Medulla oblongata (tissue), 1 donor: Measurements from ENCODE around the gene MYL5.
A peak's percentile ranks its signal among the peaks of the same experiment; 100 is the strongest.
"Not testable (repeated sequence)": the region's sequence is repeated elsewhere in the genome, so short reads cannot be mapped to it uniquely, and the experiment has no call there.

Experiments
- DNase-seq: peaks from one replicate; pipeline ENCODE4 v3.0.0-alpha.2; 2015; ENCODE audit errors: extremely low spot score

Gene MYL5

GRCh38 chr4:674172-675035 is at the start of gene MYL5, which contains the start of gene ATP5ME:
Gene MYL5, plus strand, starts transcription at chr4:674542. Its CDS starts 3,485 bp downstream, at chr4:678027.
Gene ATP5ME, minus strand, starts transcription at chr4:674276. Its CDS starts 29 bp downstream, at chr4:674247.
- DNase-seq: peak; percentile 98

GRCh38 chr4:624705-625590 is 49.4 kb upstream of the MYL5 start, which contains the start of gene PDE6B:
Gene PDE6B, plus strand, starts transcription at chr4:625573. Its CDS starts 54 bp downstream, at chr4:625627.
- no peak for DNase-seq

- no peak for DNase-seq
Measured at GRCh38 chr4:625631-626161, 48.6 kb upstream of the MYL5 start.

DNA sequence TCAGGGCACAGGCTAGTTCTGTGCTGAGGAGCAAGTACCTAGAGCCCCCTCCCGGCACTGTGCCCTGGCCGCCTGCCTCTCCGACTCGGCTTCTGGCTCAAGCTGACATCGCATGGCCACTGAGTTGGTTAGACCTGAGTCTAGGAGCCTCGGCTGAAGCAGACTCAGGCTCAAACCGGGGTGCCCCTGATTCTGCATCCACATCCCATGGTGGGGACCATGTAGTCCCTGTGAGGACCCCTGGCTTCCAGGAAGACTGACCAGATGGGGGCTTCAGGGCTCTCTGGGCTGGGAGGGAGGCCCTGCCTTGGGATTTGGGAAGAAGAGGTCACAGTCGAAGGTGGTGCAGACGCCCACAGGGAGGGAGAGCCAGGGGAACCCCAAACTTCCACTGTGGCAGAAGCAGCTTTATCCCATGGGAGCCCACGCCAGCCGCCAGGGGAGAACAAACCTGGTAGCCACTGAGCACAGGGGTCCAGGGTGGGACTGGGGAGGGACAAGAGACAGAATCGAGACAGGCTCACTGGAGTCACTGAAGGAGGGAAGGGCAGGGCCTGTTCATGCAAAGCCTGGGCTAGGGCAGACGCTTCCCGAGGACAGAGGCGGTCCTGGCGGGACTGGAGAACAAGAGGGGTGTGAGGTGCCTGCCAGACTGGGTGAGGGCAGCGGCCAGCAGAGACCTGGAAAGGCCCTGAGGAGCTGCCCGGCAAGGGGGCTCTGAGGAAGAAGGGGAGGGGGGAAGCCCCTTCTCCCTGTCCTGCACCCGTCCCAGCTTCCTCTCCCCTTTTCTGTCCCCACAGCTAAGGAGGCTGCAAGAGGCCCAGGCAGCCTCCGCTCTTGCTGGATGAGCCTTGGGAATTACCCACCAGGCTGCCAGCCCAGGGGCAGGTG is 47.9 kb upstream of the MYL5 start:
- DNase-seq: no peak

DNA sequence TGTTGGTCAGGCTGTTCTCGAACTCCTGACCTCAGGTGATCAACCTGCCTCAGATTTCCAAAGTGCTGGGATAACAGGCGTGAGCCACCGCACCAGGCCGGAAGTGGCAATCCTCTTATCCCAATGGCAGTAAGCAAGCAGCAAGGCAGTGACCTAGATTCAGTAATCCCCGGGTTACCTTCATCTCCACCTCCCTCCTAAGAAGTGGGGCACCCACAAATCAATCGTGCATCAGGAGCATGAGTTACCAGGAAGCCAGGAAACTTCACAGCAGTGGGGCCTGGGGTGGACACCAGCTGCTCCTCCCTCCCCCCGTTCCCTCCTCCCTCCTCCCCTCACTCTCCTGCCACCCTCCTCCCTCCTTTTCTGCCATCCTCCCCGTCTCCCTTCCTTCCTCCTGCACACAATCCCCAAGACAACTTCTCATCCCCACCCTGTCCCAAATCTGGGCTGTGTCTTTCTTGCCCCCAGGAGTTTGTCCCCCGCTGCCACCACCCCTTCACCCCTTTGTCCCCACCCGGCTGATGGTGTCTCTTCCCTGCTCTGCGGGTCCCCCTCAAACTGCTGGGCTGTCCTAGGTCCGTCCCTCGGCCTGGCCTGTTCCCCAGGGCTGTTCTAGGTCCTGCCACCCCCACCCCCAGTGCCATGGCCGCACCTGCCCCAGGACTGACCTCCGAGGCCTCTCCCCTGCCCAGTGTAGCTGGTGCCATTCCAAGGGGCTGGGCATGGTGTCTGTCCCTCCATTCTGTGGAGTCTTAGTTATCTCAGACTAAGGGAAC is 46.8 kb upstream of the MYL5 start:
- no peak for DNase-seq

- DNase-seq: no peak
Measured at GRCh38 chr4:628311-628741, 46.0 kb upstream of the MYL5 start.

DNA sequence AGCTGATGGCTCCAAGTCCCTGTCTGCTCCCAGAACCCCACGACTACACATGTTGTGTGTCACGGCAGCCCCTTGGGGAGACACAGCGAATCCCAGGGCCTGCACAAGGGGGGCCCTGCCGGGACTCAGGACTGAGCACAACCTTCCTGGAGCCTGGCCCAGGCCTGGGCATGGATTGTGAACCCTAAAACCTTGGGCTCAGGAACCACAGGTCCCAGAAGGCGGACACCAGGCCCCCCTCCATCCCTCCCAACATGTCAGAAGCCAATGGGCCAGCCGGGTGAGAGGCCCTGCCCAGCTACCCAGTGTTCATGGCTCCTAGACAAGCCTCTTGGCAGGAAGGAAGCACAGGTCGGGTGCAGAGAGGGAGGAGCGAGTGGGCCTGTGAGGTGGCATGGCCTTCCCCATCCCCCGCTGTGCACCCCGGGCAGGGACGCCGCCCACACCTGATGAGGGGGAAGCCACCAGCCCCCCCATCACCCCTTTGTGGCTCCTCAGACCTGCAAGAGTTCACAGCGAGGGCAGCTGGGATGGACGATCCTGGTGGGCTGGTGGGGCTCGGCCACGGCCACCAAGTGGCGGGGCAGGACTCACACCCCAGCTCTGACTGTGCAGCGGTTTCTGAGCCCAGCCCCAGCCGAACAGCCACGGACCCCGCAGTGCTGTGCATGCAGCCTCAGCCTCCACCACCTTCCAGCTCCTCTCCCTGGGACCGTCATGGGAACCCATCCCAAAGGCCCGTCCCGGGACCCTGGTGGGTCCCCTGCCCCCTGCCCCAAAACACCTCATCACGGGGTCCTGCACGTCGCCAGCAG is 45.3 kb upstream of the MYL5 start:
- DNase-seq: no peak

GRCh38 chr4:629636-629914 is 44.8 kb upstream of the MYL5 start:
- no peak for DNase-seq

DNA sequence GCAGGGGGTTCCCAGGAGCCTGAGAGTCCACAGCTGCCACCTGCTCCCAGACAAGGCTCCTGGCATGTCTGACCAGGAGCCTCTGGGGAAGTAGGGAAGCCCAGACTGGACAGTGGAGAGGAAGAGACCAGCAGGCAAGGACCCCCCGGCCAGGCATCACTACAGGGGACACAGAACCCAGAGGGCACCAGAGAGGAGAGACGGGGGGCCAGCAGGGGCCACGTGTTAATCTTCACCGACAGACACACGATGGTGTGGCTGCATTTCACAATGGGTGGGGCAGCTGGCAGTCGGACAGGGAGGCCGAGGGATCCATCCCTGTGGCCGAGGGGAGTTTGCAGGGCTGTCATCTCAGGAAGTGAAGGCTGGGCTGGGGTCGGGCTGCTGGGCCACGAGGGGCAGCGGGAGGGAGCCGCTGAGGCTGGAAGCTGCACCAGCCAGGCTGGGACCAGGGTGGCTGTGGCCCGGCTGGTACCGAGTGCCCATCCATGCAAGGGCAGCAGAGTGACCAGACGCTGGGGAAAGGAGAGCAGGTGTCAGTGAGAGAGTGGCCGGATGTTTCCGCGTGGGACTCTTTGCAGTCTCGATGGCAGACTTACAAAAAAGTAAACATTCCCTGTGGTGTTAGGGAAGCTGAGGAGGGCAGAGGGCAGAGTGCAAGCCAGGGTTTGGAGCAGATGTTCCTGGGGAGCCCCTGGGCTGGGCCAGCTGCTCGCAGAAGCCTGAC is 44.3 kb upstream of the MYL5 start:
- DNase-seq: no peak

- no peak for DNase-seq
Measured at GRCh38 chr4:630656-631055, 43.7 kb upstream of the MYL5 start.

- DNase-seq: no peak
Measured at GRCh38 chr4:632196-632790, 42.0 kb upstream of the MYL5 start.

DNA sequence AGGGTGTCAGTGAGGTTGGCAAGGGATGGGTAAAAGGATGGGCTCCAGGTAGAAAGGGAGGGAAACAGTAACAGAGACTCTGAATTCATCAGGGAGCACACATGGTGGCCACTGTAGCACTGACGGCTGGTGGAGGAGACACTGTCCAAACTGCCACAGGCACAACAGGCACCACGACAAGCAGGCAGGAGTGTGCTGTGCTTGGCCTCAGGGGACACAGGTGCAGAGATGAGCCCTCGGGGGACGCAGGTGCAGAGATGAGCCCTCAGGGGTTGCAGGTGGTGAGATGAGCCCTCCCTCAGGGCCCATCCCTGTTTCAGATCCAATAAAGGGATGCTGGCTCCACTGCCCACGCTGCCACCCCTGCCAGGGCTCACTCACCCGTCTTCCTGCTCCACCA is 41.4 kb upstream of the MYL5 start:
- no peak for DNase-seq

DNA sequence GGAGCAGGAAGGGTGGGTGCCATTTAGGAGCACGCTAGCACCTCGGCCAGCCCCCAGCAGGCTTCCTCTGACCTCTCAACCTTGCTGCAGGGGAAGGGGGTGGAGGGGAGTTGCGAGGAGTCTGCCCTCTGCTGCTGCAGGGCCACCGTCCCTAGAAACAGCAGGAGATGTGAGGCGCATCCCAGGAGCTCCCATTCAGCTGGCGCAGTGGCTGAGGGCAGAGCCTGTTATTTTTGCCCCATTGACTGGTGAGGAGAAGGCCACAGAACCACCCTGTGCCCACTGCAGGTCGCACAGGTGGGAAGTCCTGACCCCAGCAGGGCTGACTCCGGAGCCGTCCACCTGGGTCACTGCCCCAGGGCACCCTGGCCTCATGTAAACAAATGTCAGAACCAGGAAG is 40.9 kb upstream of the MYL5 start:
- DNase-seq: no peak

DNA sequence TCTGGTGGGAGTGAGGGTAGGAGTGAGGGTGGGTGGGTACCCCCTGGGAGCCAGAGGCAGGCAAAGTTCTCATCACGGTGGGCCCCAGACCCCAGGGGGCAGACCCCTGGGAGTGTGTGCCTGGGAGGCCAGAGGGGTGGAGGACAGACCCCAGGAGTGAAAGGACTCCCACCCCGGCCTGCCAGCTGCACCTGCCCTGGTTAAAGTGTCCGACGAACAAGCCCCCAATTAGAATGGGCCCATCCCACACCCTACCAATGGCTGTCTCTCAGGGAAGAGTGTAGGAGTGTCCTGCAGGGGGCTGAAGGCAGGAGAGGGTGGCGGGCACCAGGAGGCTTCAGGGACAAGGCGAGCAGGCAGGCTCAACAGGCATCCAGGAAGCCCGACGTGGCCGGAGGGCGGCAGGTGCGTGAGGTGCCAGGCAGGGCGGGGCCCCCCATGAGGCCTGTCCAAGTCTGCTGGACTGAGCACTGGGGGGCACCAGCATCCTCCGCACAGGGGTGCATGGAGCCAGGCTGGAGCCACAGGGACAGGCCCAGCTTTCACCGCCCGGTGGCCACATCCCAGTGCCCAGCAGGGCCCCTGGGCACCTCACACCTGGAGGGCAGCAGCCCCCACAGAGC is 40.3 kb upstream of the MYL5 start:
- DNase-seq: no peak

DNA sequence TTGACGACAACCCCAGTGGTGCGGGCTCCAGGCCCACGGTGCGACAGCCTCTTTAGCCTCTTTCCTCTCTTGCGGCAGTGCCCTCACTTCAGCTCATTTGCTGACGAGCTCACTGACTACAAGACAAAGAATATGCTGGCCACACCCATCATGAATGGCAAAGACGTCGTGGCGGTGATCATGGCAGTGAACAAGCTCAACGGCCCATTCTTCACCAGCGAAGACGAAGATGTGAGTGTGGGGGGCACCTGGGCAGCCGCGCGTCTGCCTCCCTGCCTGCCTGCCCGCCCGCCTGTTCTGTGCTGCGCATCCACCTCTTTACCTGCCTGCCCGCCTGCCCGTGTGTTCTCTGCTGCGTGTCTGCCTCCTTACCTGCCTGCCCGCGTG is 39.8 kb upstream of the MYL5 start:
- DNase-seq: no peak

DNA sequence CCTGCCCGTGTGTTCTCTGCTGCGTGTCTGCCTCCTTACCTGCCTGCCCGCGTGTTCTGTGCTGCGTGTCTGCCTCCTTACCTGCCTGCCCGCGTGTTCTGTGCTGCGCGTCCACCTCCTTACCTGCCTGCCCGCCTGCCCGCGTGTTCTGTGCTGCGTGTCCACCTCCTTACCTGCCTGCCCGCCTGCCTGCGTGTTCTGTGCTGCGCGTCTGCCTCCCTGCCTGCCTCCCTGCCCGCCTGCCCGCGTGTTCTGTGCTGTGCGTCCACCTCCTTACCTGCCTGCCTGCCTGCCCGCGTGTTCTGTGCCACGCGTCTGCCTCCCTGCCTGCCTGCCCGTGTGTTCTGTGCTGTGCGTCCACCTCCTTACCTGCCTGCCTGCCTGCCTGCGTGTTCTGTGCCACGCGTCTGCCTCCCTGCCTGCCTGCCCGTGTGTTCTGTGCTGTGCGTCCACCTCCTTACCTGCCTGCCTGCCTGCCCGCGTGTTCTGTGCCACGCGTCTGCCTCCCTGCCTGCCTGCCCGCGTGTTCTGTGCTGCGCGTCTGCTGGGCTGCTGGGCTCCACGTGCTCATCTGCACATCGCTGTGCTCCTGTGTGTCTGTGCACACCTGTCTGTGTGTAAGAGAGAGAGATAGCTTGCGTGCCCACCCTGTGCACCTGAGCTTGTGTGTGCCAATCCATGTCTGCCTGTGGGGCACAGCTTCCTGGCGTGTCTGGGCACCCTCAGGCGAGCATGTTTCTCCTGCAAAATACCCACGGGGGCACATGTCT is 39.1 kb upstream of the MYL5 start:
- DNase-seq: not testable (repeated sequence)

- no peak for DNase-seq
Measured at GRCh38 chr4:635851-636627, 38.3 kb upstream of the MYL5 start.
